Muscle of leg (tissue), 11 donors: ENCODE measurements around the gene RNF145. TPM values are rescaled to one million over a fixed set of nuclear protein-coding genes. Genes with fewer than 3 reads are reported as not detected.
A peak's percentile ranks its signal among the peaks of the same experiment; 100 is the strongest.

Source experiments
- DNase-seq: peaks from one replicate; pipeline ENCODE4 v3.0.0; 2013
- H3K27ac ChIP-seq: one replicate; pipeline ENCODE4 v1.5.1; 2013; ENCODE audit warnings: mild to moderate bottlenecking, low read length, control low read depth
- H3K27me3 ChIP-seq: one replicate; pipeline ENCODE4 v1.6.1; 2013; ENCODE audit warnings: low read length; ENCODE audit not compliant: control insufficient read depth, insufficient read depth
- H3K36me3 ChIP-seq: one replicate; pipeline ENCODE4 v1.6.1; 2013; ENCODE audit warnings: low read length; ENCODE audit not compliant: control insufficient read depth, insufficient read depth
- H3K4me1 ChIP-seq: one replicate; pipeline ENCODE4 v1.6.1; 2013; ENCODE audit warnings: low read length; ENCODE audit not compliant: control insufficient read depth, insufficient read depth
- H3K4me3 ChIP-seq: one replicate; pipeline ENCODE4 v1.5.1; 2013; ENCODE audit warnings: low read length, control low read depth
- H3K9me3 ChIP-seq: replicated peaks from 2 replicates; pipeline ENCODE4 v1.6.1; 2013; ENCODE audit warnings: low read depth, low read length; ENCODE audit not compliant: control insufficient read depth
- WGBS: methylation state at CpG from one replicate; pipeline ENCODE4 v1.1.5; 2013; ENCODE audit warnings: missing lambda C conversion rate; ENCODE audit not compliant: insufficient coverage; 5-methylcytosine and 5-hydroxymethylcytosine counted together
- polyA plus RNA-seq, 8 donors: library from polyadenylated mRNA; unstranded; fragments of 120-200 nt; gene quantifications; one replicate each; pipeline versions ENCODE4 v1.2.1 to v1.2.3, GENCODE V29; 2013; ENCODE audit warnings: inconsistent platforms in 1 of 8, low replicate concordance in 1 of 8; ENCODE audit not compliant: insufficient read length in 8 of 8, insufficient read depth in 1 of 8
- total RNA-seq: library from RNA; stranded (reverse); fragments of 120-200 nt; gene quantifications from one replicate; pipeline ENCODE4 v1.2.4, GENCODE V29; 2013

The RNF145 gene
- total and polyA plus RNA-seq, 9 donors = 23.0 to 63.6 (median 36.4) TPM

DNA sequence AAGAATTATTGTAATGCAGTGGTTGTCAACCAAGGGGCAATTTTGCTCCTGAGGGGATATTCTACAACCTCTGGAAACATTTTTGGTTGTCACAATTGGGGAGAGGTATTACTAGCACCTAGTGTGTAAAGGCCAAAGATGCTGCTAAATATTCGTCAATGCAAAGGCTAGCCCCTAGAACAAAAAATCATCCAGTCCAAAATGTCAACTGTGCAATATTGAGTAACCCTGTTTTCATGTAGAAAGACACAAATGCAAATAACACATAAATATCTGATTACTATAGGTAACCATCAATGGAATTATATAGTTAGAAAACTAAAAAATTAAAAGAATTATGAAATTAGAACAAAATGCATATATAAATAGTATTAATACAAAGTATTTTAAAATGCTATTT, 26.1 kb downstream of the RNF145 start:
- no CpG with 5 or more reads among the region's 1 CpG for WGBS
- Histone ChIP-seq H3K27me3 (no peaks in the 10 kb centered on the region), H3K27ac (peak overlapping the region; percentile 35), H3K36me3 (peaks cover 17% of the 10 kb centered on the region), H3K9me3 (no peaks in the 10 kb centered on the region), H3K4me3 (no peak overlapping the region), H3K4me1 (no peaks in the 10 kb centered on the region)
- no peak for DNase-seq

GRCh38 chr5:159182691-159183090, 26.7 kb downstream of the RNF145 start:
- no peaks in the 10 kb centered on the region for H3K4me1 ChIP-seq
- DNase-seq = peak; percentile 61
- H3K27me3 ChIP-seq = no peaks in the 10 kb centered on the region
- no peaks in the 10 kb centered on the region for H3K9me3 ChIP-seq
- no CpG with 5 or more reads among the region's 1 CpG for WGBS
- peak overlapping the region; percentile 66 for H3K27ac ChIP-seq
- peaks cover 17% of the 10 kb centered on the region for H3K36me3 ChIP-seq
- H3K4me3 ChIP-seq = no peak overlapping the region

DNA sequence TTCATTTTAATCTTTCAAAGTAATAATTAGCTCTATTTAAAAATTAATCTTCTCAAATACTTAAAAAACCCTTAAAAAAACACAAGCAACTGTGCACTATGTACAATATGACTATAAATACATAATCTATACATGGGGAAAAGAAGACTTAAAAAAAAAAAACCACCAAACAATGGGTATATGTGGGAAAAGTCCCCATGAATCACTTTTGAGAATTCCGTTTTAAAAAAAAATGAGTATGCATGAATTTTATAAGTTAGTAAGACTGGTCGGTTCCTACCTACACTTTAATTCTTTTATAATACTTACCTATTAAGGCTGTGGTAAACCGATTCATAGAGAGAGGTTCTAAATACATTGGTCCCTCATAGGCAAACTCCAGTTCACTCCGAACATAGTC, 27.7 kb downstream of the RNF145 start:
- WGBS = no CpG with 5 or more reads among the region's 4 CpGs
- no peak for DNase-seq
- H3K27ac ChIP-seq = no peak overlapping the region

DNA sequence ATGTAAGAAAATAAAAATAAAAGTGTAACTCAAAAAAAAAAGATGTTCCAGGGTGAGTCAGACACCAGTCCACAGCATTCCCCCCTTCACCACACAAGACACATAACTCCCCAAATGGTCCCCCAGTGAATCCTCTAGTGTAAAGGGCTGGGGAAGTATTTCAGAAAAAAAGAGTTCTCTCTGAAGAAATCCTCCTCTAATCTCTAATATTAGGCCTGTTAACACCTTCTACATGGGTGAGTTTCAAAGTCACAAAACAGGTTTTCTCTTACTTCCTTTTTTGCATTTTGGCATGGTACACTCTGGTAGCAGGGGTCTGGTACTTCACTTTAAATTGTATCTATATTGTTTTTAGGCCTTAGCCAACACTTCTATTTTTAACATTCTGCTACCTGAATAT, 28.2 kb downstream of the RNF145 start:
- Histone ChIP-seq H3K36me3 (peaks cover 14% of the 10 kb centered on the region), H3K4me1 (no peaks in the 10 kb centered on the region), H3K27me3 (no peaks in the 10 kb centered on the region), H3K4me3 (no peak overlapping the region), H3K9me3 (no peaks in the 10 kb centered on the region), H3K27ac (peak overlapping the region; percentile 22)
- DNase-seq = no peak

More for the DNA sequence above, 27.7 kb downstream of the RNF145 start:
- Histone ChIP-seq H3K27me3 (no peaks in the 10 kb centered on the region), H3K4me1 (no peaks in the 10 kb centered on the region), H3K4me3 (no peak overlapping the region), H3K36me3 (peaks cover 14% of the 10 kb centered on the region), H3K9me3 (no peaks in the 10 kb centered on the region)

GRCh38 chr5:159179529-159180305, 29.6 kb downstream of the RNF145 start:
- no peaks in the 10 kb centered on the region for H3K9me3 ChIP-seq
- no peak for DNase-seq
- H3K4me1 ChIP-seq = no peaks in the 10 kb centered on the region
- H3K27ac ChIP-seq = peak overlapping the region; percentile 49
- WGBS = 86% methylated on average over 1 of the region's 3 CpGs
- H3K36me3 ChIP-seq = peaks cover 11% of the 10 kb centered on the region
- no peak overlapping the region for H3K4me3 ChIP-seq
- no peaks in the 10 kb centered on the region for H3K27me3 ChIP-seq

DNA sequence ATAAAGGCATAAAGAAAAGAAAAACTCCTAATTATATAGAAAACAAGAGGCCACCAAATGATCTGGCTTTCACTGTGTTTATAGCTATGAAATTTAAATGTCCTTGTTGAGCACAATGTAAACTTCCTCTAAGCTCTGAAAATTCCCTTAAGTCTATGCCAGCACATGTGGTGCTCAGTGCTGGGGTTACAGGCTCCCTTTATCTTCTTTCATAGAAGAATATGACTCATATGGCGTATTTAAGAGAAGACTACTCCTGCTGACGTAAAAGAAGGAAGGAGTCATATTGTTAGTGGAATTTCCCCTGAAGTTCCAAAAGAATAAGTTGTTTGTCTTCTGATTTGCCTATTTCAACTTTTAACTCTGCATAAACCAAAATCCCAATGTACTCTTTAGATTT, 30.4 kb downstream of the RNF145 start:
- H3K4me1 ChIP-seq = no peaks in the 10 kb centered on the region
- no peak overlapping the region for H3K4me3 ChIP-seq
- no peak overlapping the region for H3K27ac ChIP-seq
- DNase-seq = peak; percentile 55
- no CpG with 5 or more reads among the region's 2 CpGs for WGBS
- no peaks in the 10 kb centered on the region for H3K27me3 ChIP-seq
- peaks cover 11% of the 10 kb centered on the region for H3K36me3 ChIP-seq
- no peaks in the 10 kb centered on the region for H3K9me3 ChIP-seq

- peak; percentile 50 for DNase-seq
- no peaks in the 10 kb centered on the region for H3K4me1 ChIP-seq
- H3K4me3 ChIP-seq = no peak overlapping the region
- peaks cover 5% of the 10 kb centered on the region for H3K36me3 ChIP-seq
- no peaks in the 10 kb centered on the region for H3K9me3 ChIP-seq
- no peak overlapping the region for H3K27ac ChIP-seq
- WGBS = no CpG with 5 or more reads among the region's 1 CpG
- no peaks in the 10 kb centered on the region for H3K27me3 ChIP-seq
Observed at GRCh38 chr5:159175547-159175946, 33.8 kb downstream of the RNF145 start.

DNA sequence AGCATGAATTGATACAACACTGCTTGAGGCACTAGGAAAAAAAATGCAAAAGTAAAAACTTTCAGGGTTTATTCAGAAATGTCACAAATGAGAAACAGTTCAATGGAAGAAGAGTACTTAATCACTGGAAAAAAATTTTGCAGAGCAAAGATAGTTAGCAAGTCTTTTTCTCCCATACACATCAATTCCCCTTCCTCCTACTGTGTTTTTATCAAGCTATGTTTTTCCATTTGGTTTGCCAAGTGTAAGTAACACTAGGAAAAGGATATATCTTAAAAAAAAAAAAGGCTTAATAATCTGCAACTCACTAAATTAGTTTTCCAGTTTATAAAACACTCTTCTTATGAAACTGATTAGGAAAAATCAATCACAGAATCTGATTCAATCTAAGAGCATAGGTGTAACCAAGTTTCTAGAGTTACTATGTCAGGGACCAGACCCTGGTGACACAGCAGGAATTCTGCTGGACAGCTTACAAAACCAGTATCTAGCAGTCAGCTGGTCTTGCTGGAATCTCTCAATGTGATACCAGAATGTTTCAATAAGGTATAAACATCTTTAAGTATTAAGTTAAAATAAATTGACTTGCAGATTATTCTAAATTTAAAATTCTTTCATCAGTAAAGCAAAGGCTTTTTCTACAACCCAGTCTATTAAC, 34.7 kb downstream of the RNF145 start:
- Histone ChIP-seq H3K27me3 (no peaks in the 10 kb centered on the region), H3K4me3 (no peak overlapping the region), H3K36me3 (no peaks in the 10 kb centered on the region), H3K9me3 (no peaks in the 10 kb centered on the region), H3K27ac (no peak overlapping the region), H3K4me1 (no peaks in the 10 kb centered on the region)
- DNase-seq = peak; percentile 43

DNA sequence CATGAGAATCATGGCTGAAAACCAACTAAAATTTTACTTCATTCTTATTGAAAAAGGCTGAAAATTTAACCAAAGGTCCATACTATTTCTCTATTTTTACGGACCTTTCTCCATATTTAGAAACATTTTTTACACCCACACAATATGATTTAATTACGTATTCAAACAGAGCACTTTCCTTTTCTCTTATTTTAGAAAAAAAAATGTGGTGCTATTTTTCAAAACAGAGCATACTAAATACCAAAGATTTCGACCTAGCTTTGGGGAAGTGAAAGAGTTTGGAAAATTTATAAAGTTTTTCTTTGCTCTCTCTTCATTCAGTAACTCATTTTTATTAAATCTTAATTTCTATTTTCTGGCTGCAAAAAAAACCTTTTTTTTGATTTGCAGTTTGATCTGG, 38.1 kb downstream of the RNF145 start:
- H3K9me3 ChIP-seq = no peaks in the 10 kb centered on the region
- H3K4me1 ChIP-seq = no peaks in the 10 kb centered on the region
- no peak overlapping the region for H3K4me3 ChIP-seq
- peaks cover 4% of the 10 kb centered on the region for H3K36me3 ChIP-seq
- H3K27ac ChIP-seq = no peak overlapping the region
- no CpG with 5 or more reads among the region's 3 CpGs for WGBS
- no peak for DNase-seq
- H3K27me3 ChIP-seq = no peaks in the 10 kb centered on the region

DNA sequence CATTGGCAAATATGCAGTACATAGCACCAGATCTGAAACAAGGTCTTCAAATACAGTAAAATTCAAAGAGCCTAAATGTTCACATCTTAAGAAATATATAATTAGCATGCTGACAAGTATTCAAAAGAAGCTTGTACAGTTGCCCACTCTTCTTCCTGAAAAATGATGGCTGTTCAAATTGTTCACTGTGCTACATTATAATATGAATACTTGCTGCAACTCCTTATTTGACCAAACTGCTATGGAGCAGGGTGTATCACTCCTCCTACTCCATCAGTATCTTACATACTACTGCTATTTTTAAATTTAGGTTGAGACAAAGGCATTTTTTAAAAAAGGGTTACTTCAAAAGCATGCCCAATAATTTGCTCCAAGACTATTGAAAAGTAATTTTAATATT, 39.3 kb downstream of the RNF145 start:
- no peaks in the 10 kb centered on the region for H3K27me3 ChIP-seq
- no peaks in the 10 kb centered on the region for H3K9me3 ChIP-seq
- H3K36me3 ChIP-seq = peaks cover 4% of the 10 kb centered on the region
- no peak overlapping the region for H3K4me3 ChIP-seq
- no peak for DNase-seq
- no peak overlapping the region for H3K27ac ChIP-seq
- H3K4me1 ChIP-seq = no peaks in the 10 kb centered on the region
